Ovary (tissue), 9 donors: ENCODE data around the gene SMIM14. TPM values are rescaled to one million over a fixed set of nuclear protein-coding genes. Genes with fewer than 3 reads are reported as not detected.
A peak's percentile ranks its signal among the peaks of the same experiment; 100 is the strongest.

ENCODE experiments used
- DNase-seq, 5 donors: peaks; one replicate each; pipeline ENCODE4 v3.0.0-alpha.2; 2019 to 2020
- H3K27ac ChIP-seq, 2 donors: fragments of 200-600 bp; one replicate each; pipeline versions ENCODE4 v1.5.1 to v1.8.0; 2019 to 2022
- H3K27me3 ChIP-seq: fragments of 200-600 bp; one replicate; pipeline ENCODE4 v1.8.0; 2022
- H3K36me3 ChIP-seq: fragments of 200-600 bp; sonication (generic); one replicate; pipeline ENCODE4 v1.5.1; 2019
- H3K4me1 ChIP-seq: one replicate; pipeline ENCODE4 v1.8.1; 2013; ENCODE audit warnings: mild to moderate bottlenecking, moderate library complexity; ENCODE audit not compliant: insufficient read depth
- H3K4me3 ChIP-seq: fragments of 200-600 bp; sonication (generic); one replicate; pipeline ENCODE4 v1.5.1; 2017
- H3K9me3 ChIP-seq, 2 donors: fragments of 200-600 bp in 1 of 2; sonication (generic) in 1 of 2; one replicate each; pipeline versions ENCODE4 v1.5.1 to v1.8.1; 2013 to 2019; ENCODE audit warnings: mild to moderate bottlenecking in 1 of 2, moderate library complexity in 1 of 2
- EP300 ChIP-seq: sonication (generic); formaldehyde crosslinking; IDR thresholded peaks from one replicate; pipeline ENCODE4 v1.6.1; 2017; ENCODE audit warnings: antibody characterized with exemption
- POLR2A ChIP-seq: fragments of 450-650 bp; IDR thresholded peaks from one replicate; pipeline ENCODE4 v1.6.1; 2017; ENCODE audit warnings: antibody characterized with exemption, mild to moderate bottlenecking, moderate library complexity
- WGBS, 3 donors: extraction: QIAGEN DNeasy Blood & Tissue Kit in 1 of 3; methylation state at CpG; one replicate each; pipeline versions ENCODE4 v1.1.5 to v1.1.7; 2013 to 2017; 5-methylcytosine and 5-hydroxymethylcytosine counted together
- intact Hi-C, 4 donors: fragments of 100-400 bp; cut with DNase I; formaldehyde crosslinking; loops; one replicate each; pipeline versions ENCODE4 v1.11.0 to v1.15.1; 2022 to 2023
- polyA plus RNA-seq, 2 donors: library from polyadenylated mRNA; stranded (reverse); fragments of 200-250 nt in 1 of 2; fragments of 350-450 nt in 1 of 2; fragmentation: Illumina TruSeq in 1 of 2; extraction: RNeasy Lipid Tissue Mini Kit (QIAGEN cat#74804) in 1 of 2; gene quantifications; one replicate each; pipeline ENCODE4 v1.2.3, GENCODE V29; 2013 to 2014
- total RNA-seq, 7 donors: library from RNA; depleted of rRNA in 2 of 7; stranded (reverse); fragments of >200 nt in 2 of 7; fragmentation: NEBNext Ultra II Directional in 3 of 7; extraction: Animal tissue kit (Norgen Biotek cat#: 25700) in 3 of 7; gene quantifications; one replicate each; pipeline versions ENCODE4 v1.1.0 to v1.2.4, GENCODE V29; 2016 to 2023
- TF ChIP-seq, protein P1 (sequence below), 3 donors: fragments of 450-650 bp in 2 of 3; fragments of 200-600 bp in 1 of 3; IDR thresholded peaks; one replicate each; pipeline versions ENCODE4 v1.5.1 to v1.8.0; 2016 to 2022; ENCODE audit warnings: antibody characterized with exemption in 3 of 3, mild to moderate bottlenecking in 1 of 3
- donor health status: DM: no; HTN: no; CAD: no; lungs with moderate emphysema.
- donor health status: DM: no; HTN: no; CAD: no.
- donor health status: Bipolar disorder and iron deficiency.
- donor health status: DM: yes; HTN: yes; CAD: no.
- donor health status: DM: no; HTN: no; CAD: no.
- donor health status: DM: yes; HTN: yes; CAD: no.

Gene SMIM14
- total and polyA plus RNA-seq, 9 donors = 18.8 to 83.6 (median 56.9) TPM

DNA sequence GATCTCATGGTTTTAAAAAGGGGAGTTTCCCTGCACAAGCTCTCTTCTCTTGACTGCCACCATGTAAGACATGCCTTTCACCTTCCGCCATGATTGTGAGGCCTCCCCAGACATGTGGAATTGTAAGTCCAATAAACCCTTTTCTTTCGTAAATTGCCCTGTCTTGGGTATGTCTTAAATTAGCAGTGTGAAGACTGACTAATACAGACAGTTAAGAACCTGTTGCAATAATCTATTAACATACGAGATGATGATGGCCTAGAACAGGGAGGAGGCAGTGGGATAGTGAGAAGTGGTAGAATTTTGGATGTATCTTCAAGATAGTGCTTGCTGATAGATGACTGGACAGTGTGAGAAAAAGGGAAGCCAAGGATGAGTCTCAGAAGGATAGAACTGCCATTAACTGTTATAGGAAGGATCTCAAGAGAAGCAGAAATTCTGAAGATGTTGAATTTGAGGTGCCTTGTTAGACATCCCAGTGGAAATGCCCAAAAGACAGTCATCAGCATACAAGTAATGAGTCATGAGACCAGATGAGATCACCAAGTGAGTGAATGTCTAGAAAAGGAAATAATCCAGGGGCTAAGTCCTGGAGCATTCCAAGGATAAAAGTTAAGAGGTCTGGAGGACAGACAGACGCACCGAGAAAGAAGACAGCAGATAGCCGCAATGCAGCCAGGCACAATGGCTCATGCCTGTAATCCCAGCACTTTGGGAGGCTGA is 72.6 kb downstream of the SMIM14 start:
- Histone ChIP-seq H3K27ac (no peak overlapping the region), H3K36me3 (no peaks in the 10 kb centered on the region), H3K4me1 (no peaks in the 10 kb centered on the region), H3K27me3 (no peaks in the 10 kb centered on the region), H3K4me3 (no peak overlapping the region), H3K9me3 (no peaks in the 10 kb centered on the region)
- 84 to 96% (median 88%) methylated on average over 6 of the region's 6 CpGs for WGBS, 3 donors
- intact Hi-C loops = no loop called here
- DNase-seq = no peak
- TF ChIP-seq, protein P1, sequence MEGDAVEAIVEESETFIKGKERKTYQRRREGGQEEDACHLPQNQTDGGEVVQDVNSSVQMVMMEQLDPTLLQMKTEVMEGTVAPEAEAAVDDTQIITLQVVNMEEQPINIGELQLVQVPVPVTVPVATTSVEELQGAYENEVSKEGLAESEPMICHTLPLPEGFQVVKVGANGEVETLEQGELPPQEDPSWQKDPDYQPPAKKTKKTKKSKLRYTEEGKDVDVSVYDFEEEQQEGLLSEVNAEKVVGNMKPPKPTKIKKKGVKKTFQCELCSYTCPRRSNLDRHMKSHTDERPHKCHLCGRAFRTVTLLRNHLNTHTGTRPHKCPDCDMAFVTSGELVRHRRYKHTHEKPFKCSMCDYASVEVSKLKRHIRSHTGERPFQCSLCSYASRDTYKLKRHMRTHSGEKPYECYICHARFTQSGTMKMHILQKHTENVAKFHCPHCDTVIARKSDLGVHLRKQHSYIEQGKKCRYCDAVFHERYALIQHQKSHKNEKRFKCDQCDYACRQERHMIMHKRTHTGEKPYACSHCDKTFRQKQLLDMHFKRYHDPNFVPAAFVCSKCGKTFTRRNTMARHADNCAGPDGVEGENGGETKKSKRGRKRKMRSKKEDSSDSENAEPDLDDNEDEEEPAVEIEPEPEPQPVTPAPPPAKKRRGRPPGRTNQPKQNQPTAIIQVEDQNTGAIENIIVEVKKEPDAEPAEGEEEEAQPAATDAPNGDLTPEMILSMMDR (IDR thresholded peaks at IDR 0.05) = no peak
- TF ChIP-seq POLR2A = no peak
- no peak for TF ChIP-seq EP300

- H3K27me3 ChIP-seq = no peaks in the 10 kb centered on the region
- H3K4me3 ChIP-seq = no peak overlapping the region
- DNase-seq = no peak
- H3K4me1 ChIP-seq = peaks cover 2% of the 10 kb centered on the region
- TF ChIP-seq POLR2A (no peak), EP300 (no peak)
- TF ChIP-seq, protein P1 (IDR thresholded peaks at IDR 0.05) = no peak
- H3K36me3 ChIP-seq = no peaks in the 10 kb centered on the region
- intact Hi-C loops = no loop called here
- H3K9me3 ChIP-seq = no peaks in the 10 kb centered on the region
- H3K27ac ChIP-seq = no peak overlapping the region
- WGBS, 3 donors = 74 to 86% (median 78%) methylated on average over 6 of the region's 6 CpGs
Observed at GRCh38 chr4:39563346-39563847, 75.3 kb downstream of the SMIM14 start.

DNA sequence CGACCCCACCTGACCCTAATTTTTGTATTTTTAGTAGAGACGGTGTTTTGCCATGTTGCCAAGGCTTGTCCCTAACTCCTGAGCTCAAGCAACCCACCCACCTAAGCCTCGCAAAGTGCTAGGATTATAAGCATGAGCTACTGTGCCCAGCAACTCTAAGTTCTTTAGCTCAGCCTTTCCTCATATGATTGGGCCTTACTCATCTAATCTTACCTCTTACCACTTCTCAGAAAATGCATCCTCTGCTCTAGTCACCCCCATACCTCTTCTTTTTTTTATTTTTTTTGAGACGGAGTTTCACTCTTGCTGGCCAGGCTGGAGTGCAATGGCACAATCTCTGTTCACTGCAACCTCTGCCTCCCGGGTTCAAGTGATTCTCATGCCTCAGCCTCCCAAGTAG is 75.9 kb downstream of the SMIM14 start:
- TF ChIP-seq, protein P1 (IDR thresholded peaks at IDR 0.05) = no peak
- TF ChIP-seq POLR2A (no peak), EP300 (no peak)
- DNase-seq = no peak
- H3K4me3 ChIP-seq = no peak overlapping the region
- intact Hi-C loops = no loop called here
- peaks cover 3% of the 10 kb centered on the region for H3K4me1 ChIP-seq
- no peaks in the 10 kb centered on the region for H3K9me3 ChIP-seq
- no peaks in the 10 kb centered on the region for H3K27me3 ChIP-seq
- no peak overlapping the region for H3K27ac ChIP-seq
- WGBS, 3 donors = 98% methylated on average over 5 of the region's 5 CpGs
- no peaks in the 10 kb centered on the region for H3K36me3 ChIP-seq

DNA sequence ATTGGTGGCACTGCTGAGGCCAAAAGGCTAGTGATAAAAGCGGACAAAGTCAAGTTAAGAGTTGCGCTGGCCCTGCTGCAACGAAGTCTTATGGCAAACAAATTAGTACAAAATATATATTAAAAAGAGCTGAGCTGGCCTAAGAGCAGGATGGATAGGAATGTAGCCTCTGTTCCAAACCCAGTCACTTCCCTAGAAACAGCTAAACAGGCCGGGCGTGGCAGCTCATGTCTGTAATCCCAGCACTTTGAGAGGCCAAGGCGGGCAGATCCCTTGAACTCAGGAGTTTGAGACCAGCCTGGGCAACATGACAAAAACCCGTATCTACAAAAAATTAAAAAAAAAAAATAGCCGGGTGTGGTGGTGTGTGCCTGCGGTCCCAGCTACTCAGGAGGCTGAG is 79.0 kb downstream of the SMIM14 start:
- intact Hi-C loops = no loop called here
- TF ChIP-seq EP300 (no peak), POLR2A (no peak)
- TF ChIP-seq, protein P1 (IDR thresholded peaks at IDR 0.05) = no peak
- WGBS, 3 donors = 79 to 85% (median 85%) methylated on average over 9 of the region's 9 CpGs
- Histone ChIP-seq H3K27me3 (no peaks in the 10 kb centered on the region), H3K27ac (peak overlapping the region in 1 of 2 donors; percentile 43), H3K9me3 (no peaks in the 10 kb centered on the region), H3K36me3 (no peaks in the 10 kb centered on the region), H3K4me1 (peaks cover 3% of the 10 kb centered on the region), H3K4me3 (no peak overlapping the region)
- no peak for DNase-seq
